ENCODE measurements around the gene SMAD1.

DNA sequence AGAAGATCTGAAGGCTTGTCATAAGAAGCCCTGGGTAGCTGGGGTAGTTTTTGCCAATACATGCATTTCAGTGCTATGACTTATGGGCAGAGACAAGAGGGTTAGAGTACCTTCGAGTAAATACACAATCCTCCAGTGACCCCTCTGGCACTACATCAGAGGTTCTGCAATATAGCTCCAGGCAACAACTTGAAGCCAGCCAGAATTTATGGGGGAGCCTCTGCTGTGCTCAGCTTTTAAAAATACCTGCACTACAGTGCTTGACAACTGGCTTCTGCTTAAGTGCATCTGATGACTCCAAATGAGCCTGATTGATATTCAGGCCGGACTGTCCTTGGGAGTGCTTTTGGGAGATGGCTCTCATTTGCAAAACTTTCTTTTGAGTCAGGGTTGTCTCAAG is 44.9 kb upstream of the SMAD1 start:
- TF ChIP-seq, protein P1, sequence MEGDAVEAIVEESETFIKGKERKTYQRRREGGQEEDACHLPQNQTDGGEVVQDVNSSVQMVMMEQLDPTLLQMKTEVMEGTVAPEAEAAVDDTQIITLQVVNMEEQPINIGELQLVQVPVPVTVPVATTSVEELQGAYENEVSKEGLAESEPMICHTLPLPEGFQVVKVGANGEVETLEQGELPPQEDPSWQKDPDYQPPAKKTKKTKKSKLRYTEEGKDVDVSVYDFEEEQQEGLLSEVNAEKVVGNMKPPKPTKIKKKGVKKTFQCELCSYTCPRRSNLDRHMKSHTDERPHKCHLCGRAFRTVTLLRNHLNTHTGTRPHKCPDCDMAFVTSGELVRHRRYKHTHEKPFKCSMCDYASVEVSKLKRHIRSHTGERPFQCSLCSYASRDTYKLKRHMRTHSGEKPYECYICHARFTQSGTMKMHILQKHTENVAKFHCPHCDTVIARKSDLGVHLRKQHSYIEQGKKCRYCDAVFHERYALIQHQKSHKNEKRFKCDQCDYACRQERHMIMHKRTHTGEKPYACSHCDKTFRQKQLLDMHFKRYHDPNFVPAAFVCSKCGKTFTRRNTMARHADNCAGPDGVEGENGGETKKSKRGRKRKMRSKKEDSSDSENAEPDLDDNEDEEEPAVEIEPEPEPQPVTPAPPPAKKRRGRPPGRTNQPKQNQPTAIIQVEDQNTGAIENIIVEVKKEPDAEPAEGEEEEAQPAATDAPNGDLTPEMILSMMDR (IDR thresholded peaks at IDR 0.05; ENCODE audit: low read depth, low read length) = no peak
- no peak for TF ChIP-seq EZH2phosphoT487 (IDR thresholded peaks at IDR 0.05; ENCODE audit: low read depth)
